Gastrocnemius medialis (tissue), 4 donors: ENCODE measurements around the gene SPTBN2. TPM values are rescaled to one million over a fixed set of nuclear protein-coding genes. Genes with fewer than 3 reads are reported as not detected.

Experiments
- ATAC-seq, 2 donors: fragments of 150-250 bp; one replicate each; pipeline ENCODE4 v1.9.1; 2016
- DNase-seq, 2 donors: peaks; one replicate each; pipeline ENCODE4 v3.0.0-alpha.2; 2019
- H3K27ac ChIP-seq, 4 donors: fragments of 200-600 bp; sonication (generic); 1 replicate in 1 of 4; 2 replicates in 3 of 4; pipeline ENCODE4 v1.5.1; 2016 to 2018; ENCODE audit warnings: mild to moderate bottlenecking in 2 of 4, moderate library complexity in 1 of 4
- H3K27me3 ChIP-seq, 3 donors: fragments of 200-600 bp; sonication (generic) in 2 of 3; 1 replicate in 1 of 3; 2 replicates in 2 of 3; pipeline versions ENCODE4 v1.5.1 to v1.6.0; 2016 to 2019; ENCODE audit warnings: mild to moderate bottlenecking in 1 of 3, moderate library complexity in 1 of 3
- H3K36me3 ChIP-seq, 2 donors: fragments of 200-600 bp; sonication (generic) in 1 of 2; one replicate each; pipeline ENCODE4 v1.5.1; 2017 to 2018
- H3K4me1 ChIP-seq, 2 donors: fragments of 200-600 bp; sonication (generic) in 1 of 2; one replicate each; pipeline ENCODE4 v1.5.1; 2016 to 2017; ENCODE audit warnings: mild to moderate bottlenecking in 2 of 2
- H3K4me3 ChIP-seq, 4 donors: fragments of 200-600 bp; sonication (generic) in 3 of 4; 1 replicate in 1 of 4; 2 replicates in 3 of 4; pipeline ENCODE4 v1.5.1; 2016 to 2019; ENCODE audit warnings: mild to moderate bottlenecking in 2 of 4
- H3K9me3 ChIP-seq, 3 donors: fragments of 200-600 bp; sonication (generic) in 2 of 3; 1 replicate in 1 of 3; 2 replicates in 2 of 3; pipeline ENCODE4 v1.5.1; 2016 to 2019
- POLR2A ChIP-seq, 2 donors: fragments of 450-650 bp; IDR thresholded peaks; one replicate each; pipeline ENCODE4 v1.6.1; 2017; ENCODE audit warnings: antibody characterized with exemption in 2 of 2, mild to moderate bottlenecking in 2 of 2, moderate library complexity in 2 of 2
- in situ Hi-C, 4 donors: fragments of 200-750 bp; cut with MboI; loops; one replicate each; pipeline versions ENCODE4 v1.15.0 to v1.8.0; 2017; ENCODE audit warnings: low sequenced_read_pairs in 4 of 4
- intact Hi-C: fragments of 100-400 bp; cut with DNase I; formaldehyde crosslinking; loops from one replicate; pipeline ENCODE4 v1.15.1; 2023; ENCODE audit warnings: low total_unique reads
- total RNA-seq, 4 donors: library from RNA; depleted of rRNA; stranded (reverse); fragments of >200 nt; gene quantifications; one replicate each; pipeline versions ENCODE4 v1.1.0 to v1.2.3, GENCODE V29; 2016
- TF ChIP-seq, protein P1 (sequence below), 5 experiments: fragments of 450-650 bp in 3 of 5; fragments of 200-600 bp in 2 of 5; sonication (generic) in 2 of 5; IDR thresholded peaks in 4 of 5; conservative IDR thresholded peaks in 1 of 5; 1 replicate in 4 of 5; 2 replicates in 1 of 5; pipeline ENCODE4 v1.5.1; 2016 to 2019; ENCODE audit warnings: antibody characterized with exemption in 5 of 5, mild to moderate bottlenecking in 3 of 5, moderate library complexity in 3 of 5

Gene SPTBN2
- total RNA-seq, 4 donors from 2014 or later, result 0.40 to 1.5 (median 1.0) TPM

DNA sequence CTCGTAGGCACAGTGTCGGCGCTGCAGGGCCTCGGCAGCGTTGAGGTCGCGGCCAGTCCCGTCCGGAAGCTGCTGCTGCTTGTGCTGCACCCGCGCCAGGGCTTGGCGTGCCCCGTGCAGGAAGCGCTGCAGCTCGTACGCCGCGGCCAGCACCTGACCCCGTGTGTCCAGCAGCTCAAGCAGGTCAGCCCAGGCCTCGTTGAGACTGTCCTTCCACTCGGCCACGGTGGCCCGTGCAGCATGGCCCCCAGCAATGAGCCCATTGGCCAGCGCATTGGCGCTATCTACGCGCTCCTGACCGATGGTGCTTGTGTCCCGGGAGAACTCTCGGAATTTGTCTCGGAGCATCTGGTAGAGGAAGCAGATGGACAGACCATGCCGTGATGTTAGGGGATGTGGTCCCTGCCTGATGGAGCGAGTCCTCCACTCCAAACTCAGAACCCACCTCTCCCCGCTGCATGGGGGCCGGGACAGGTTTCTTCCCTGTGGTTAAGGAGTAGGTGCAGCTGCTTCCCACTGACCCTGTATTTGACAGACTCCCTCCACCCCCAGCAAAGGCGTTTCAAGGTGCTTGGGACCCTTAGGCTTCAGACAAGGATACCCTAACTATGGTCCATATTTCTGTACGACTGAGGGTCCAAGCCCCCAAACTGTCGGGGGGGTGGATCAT lies 37.6 kb downstream of the SPTBN2 start:
- no peak overlapping the region for H3K27ac ChIP-seq
- intact Hi-C loops, result no loop called here
- ATAC-seq, result no peak
- no peak for TF ChIP-seq POLR2A (IDR thresholded peaks at IDR 0.05)
- TF ChIP-seq, protein P1, sequence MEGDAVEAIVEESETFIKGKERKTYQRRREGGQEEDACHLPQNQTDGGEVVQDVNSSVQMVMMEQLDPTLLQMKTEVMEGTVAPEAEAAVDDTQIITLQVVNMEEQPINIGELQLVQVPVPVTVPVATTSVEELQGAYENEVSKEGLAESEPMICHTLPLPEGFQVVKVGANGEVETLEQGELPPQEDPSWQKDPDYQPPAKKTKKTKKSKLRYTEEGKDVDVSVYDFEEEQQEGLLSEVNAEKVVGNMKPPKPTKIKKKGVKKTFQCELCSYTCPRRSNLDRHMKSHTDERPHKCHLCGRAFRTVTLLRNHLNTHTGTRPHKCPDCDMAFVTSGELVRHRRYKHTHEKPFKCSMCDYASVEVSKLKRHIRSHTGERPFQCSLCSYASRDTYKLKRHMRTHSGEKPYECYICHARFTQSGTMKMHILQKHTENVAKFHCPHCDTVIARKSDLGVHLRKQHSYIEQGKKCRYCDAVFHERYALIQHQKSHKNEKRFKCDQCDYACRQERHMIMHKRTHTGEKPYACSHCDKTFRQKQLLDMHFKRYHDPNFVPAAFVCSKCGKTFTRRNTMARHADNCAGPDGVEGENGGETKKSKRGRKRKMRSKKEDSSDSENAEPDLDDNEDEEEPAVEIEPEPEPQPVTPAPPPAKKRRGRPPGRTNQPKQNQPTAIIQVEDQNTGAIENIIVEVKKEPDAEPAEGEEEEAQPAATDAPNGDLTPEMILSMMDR (IDR thresholded peaks at IDR 0.05 in 4 of 5, conservative IDR thresholded peaks at IDR 0.05 in 1 of 5), result no peak
- H3K4me1 ChIP-seq, result peaks cover 0 to 7% of the 10 kb centered on the region in 2 donors
- H3K4me3 ChIP-seq, result no peak overlapping the region
- H3K36me3 ChIP-seq, result no peaks in the 10 kb centered on the region
- H3K27me3 ChIP-seq, result no peaks in the 10 kb centered on the region
- H3K9me3 ChIP-seq, result no peaks in the 10 kb centered on the region
- in situ Hi-C loops, result loop anchor here (5.0 to 25.0 kb wide), 3 partner anchors 141 to 279 kb away; partner anchors contain the start of gene NPAS4 (in 2 of the 4)
- no peak for DNase-seq

GRCh38 chr11:66689661-66690590 lies 39.1 kb downstream of the SPTBN2 start:
- Histone ChIP-seq H3K36me3 (no peaks in the 10 kb centered on the region), H3K4me1 (peaks cover 0 to 6% of the 10 kb centered on the region in 2 donors), H3K9me3 (no peaks in the 10 kb centered on the region), H3K27me3 (no peaks in the 10 kb centered on the region), H3K27ac (no peak overlapping the region), H3K4me3 (no peak overlapping the region)
- in situ Hi-C loops, result loop anchor here (5.0 to 25.0 kb wide), 3 partner anchors 142 to 278 kb away; partner anchors contain the start of gene NPAS4 (in 2 of the 4)
- no peak for TF ChIP-seq POLR2A (IDR thresholded peaks at IDR 0.05)
- TF ChIP-seq, protein P1 (IDR thresholded peaks at IDR 0.05 in 4 of 5, conservative IDR thresholded peaks at IDR 0.05 in 1 of 5), result no peak
- intact Hi-C loops, result no loop called here
- ATAC-seq (no peak), DNase-seq (no peak)

DNA sequence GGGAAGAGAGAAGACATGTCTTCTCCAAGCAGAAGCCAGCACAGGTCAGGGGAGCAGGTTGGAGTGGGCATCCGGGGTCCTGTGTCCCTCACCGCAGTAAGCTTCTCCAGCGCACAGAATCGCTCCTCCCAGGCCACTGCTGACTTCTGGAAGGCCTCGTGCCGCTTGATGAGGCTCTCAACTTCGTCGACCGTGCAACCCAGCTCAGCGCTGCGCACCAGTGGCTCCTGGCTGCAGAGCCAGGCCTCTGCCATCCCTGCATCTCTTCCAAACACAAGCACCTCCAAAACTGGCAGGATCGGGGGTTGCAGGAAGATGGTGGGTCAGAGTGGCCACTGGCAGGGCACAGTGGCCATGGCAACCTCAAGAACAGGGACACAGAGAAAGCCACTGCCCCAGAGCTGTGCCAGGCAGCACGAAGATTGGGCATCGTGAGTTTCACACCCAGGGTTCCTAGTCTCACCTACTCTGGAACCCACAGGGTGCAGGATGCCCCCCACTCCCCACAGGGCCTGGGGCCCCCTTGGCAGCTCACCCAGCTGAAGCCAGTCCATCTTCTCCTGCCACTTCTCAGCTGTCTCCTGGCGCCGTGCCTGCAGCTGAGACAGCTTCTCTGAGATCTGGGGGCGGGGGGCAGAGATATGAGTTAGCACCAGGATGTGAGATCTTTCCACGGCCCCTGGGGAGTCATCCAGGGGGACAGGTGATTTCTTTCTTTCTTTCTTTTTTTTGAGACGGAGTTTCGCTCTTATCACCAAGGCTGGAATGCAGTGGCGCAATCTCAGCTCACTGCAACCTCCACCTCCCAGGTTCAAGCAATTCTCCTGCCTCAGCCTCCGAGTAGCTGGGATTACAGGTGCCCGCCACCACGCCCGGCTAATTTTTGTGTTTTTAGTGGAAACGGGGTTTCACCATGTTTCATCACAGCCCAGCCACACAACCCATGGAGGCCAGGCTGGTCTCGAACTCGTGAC lies 40.2 kb downstream of the SPTBN2 start:
- no peak for TF ChIP-seq POLR2A (IDR thresholded peaks at IDR 0.05)
- TF ChIP-seq, protein P1 (IDR thresholded peaks at IDR 0.05 in 4 of 5, conservative IDR thresholded peaks at IDR 0.05 in 1 of 5), result no peak
- no peak for ATAC-seq
- no peak for DNase-seq
- Histone ChIP-seq H3K4me3 (no peak overlapping the region), H3K4me1 (no peaks in the 10 kb centered on the region), H3K9me3 (no peaks in the 10 kb centered on the region), H3K27ac (no peak overlapping the region), H3K27me3 (no peaks in the 10 kb centered on the region), H3K36me3 (no peaks in the 10 kb centered on the region)
- intact Hi-C loops, result no loop called here
- in situ Hi-C loops, result loop anchor here in 2 of 4 donors (25.0 kb wide), 1 partner anchor 277 kb away; the partner anchor contains the start of gene NPAS4 (in 2 of the 2)

- Histone ChIP-seq H3K36me3 (no peaks in the 10 kb centered on the region), H3K27me3 (no peaks in the 10 kb centered on the region), H3K27ac (no peak overlapping the region), H3K4me1 (no peaks in the 10 kb centered on the region), H3K9me3 (no peaks in the 10 kb centered on the region), H3K4me3 (no peak overlapping the region)
- ATAC-seq (no peak), DNase-seq (no peak)
- in situ Hi-C loops (loop anchor here in 2 of 4 donors (25.0 kb wide), 1 partner anchor 276 kb away; the partner anchor contains the start of gene NPAS4 (in 2 of the 2)), intact Hi-C loops (no loop called here)
- TF ChIP-seq POLR2A (IDR thresholded peaks at IDR 0.05), result no peak
- TF ChIP-seq, protein P1 (IDR thresholded peaks at IDR 0.05 in 4 of 5, conservative IDR thresholded peaks at IDR 0.05 in 1 of 5), result no peak
These were observed 41.2 kb downstream of the SPTBN2 start for GRCh38 chr11:66687831-66688281.
